Upper lobe of right lung (tissue), 1 donor: ENCODE results near the gene LHFPL3. TPM values are rescaled to one million over a fixed set of nuclear protein-coding genes. Genes with fewer than 3 reads are reported as not detected.
"Not testable (repeated sequence)": the region's sequence is repeated elsewhere in the genome, so short reads cannot be mapped to it uniquely, and the experiment has no call there.

ENCODE experiments used
- ATAC-seq: fragments of 200-7000 bp; cut with Tn5 transposase; one replicate; pipeline ENCODE4 v1.9.1; 2020; ENCODE audit warnings: mild to moderate bottlenecking, moderate library complexity
- DNase-seq: peaks from one replicate; pipeline ENCODE4 v3.0.0-alpha.2; 2020
- H3K27ac ChIP-seq: fragments of 200-600 bp; one replicate; pipeline ENCODE4 v1.8.0; 2022
- H3K27me3 ChIP-seq: fragments of 200-600 bp; one replicate; pipeline ENCODE4 v1.8.0; 2022; ENCODE audit warnings: mild to moderate bottlenecking
- H3K36me3 ChIP-seq: fragments of 200-600 bp; one replicate; pipeline ENCODE4 v1.8.0; 2022
- H3K4me1 ChIP-seq: fragments of 200-600 bp; one replicate; pipeline ENCODE4 v1.8.0; 2022
- H3K4me3 ChIP-seq: fragments of 200-600 bp; one replicate; pipeline ENCODE4 v1.8.0; 2022; ENCODE audit warnings: mild to moderate bottlenecking
- H3K9me3 ChIP-seq: fragments of 200-600 bp; one replicate; pipeline ENCODE4 v1.8.0; 2022
- intact Hi-C: fragments of 100-400 bp; cut with DNase I; formaldehyde crosslinking; loops from one replicate; pipeline ENCODE4 v1.11.0; 2022
- total RNA-seq: library from RNA; stranded (reverse); fragmentation: NEBNext Ultra II Directional; extraction: Animal tissue kit (Norgen Biotek cat#: 25700); gene quantifications from one replicate; pipeline ENCODE4 v1.2.1, GENCODE V29; 2021
- TF ChIP-seq, protein P1 (sequence below): fragments of 200-600 bp; IDR thresholded peaks from one replicate; pipeline ENCODE4 v1.8.0; 2022; ENCODE audit warnings: antibody characterized with exemption
- donor health status: DM: no; HTN: yes; CAD: no; lungs with severe emphysema.

Gene LHFPL3
- total RNA-seq, 1 donor from 2014 or later = not detected

GRCh38 chr7:104679085-104679484, 350.7 kb downstream of the LHFPL3 start:
- DNase-seq (no peak), ATAC-seq (no peak)
- no peak overlapping the region for H3K27ac ChIP-seq
- H3K9me3 ChIP-seq = no peaks in the 10 kb centered on the region
- TF ChIP-seq, protein P1, sequence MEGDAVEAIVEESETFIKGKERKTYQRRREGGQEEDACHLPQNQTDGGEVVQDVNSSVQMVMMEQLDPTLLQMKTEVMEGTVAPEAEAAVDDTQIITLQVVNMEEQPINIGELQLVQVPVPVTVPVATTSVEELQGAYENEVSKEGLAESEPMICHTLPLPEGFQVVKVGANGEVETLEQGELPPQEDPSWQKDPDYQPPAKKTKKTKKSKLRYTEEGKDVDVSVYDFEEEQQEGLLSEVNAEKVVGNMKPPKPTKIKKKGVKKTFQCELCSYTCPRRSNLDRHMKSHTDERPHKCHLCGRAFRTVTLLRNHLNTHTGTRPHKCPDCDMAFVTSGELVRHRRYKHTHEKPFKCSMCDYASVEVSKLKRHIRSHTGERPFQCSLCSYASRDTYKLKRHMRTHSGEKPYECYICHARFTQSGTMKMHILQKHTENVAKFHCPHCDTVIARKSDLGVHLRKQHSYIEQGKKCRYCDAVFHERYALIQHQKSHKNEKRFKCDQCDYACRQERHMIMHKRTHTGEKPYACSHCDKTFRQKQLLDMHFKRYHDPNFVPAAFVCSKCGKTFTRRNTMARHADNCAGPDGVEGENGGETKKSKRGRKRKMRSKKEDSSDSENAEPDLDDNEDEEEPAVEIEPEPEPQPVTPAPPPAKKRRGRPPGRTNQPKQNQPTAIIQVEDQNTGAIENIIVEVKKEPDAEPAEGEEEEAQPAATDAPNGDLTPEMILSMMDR = no peak
- H3K4me1 ChIP-seq = no peaks in the 10 kb centered on the region
- H3K27me3 ChIP-seq = no peaks in the 10 kb centered on the region
- intact Hi-C loops = no loop called here
- no peaks in the 10 kb centered on the region for H3K36me3 ChIP-seq
- H3K4me3 ChIP-seq = no peak overlapping the region

- Histone ChIP-seq H3K27me3 (no peaks in the 10 kb centered on the region), H3K27ac (no peak overlapping the region), H3K4me1 (no peaks in the 10 kb centered on the region), H3K36me3 (no peaks in the 10 kb centered on the region), H3K4me3 (no peak overlapping the region), H3K9me3 (no peaks in the 10 kb centered on the region)
- intact Hi-C loops = no loop called here
- no peak for DNase-seq
- TF ChIP-seq, protein P1 = no peak
- ATAC-seq = no peak
Observed at GRCh38 chr7:104686286-104686685, 357.9 kb downstream of the LHFPL3 start.

DNA sequence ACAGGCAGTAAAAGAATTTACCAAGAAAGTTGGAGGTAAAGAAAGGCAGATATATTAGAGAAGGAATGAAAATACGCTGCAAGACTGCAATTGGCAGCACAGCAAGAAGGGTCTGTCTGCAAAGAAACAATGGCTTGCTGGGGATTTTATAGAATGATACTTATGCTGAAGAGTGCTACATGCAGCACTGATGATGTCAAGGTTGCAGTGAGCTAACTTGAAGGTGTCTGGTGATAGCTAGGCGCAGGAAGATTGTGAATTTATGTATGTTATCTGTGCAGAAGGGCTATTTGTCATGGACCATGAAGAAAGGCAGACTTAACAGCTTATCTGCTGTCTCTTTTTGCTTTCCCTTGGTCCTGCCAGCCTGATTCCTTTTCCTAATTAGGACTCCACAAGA, 366.3 kb downstream of the LHFPL3 start:
- no peak for DNase-seq
- no peak for ATAC-seq
- Histone ChIP-seq H3K27me3 (no peaks in the 10 kb centered on the region), H3K27ac (no peak overlapping the region), H3K36me3 (no peaks in the 10 kb centered on the region), H3K4me3 (no peak overlapping the region), H3K9me3 (no peaks in the 10 kb centered on the region), H3K4me1 (no peaks in the 10 kb centered on the region)
- TF ChIP-seq, protein P1 = no peak
- intact Hi-C loops = no loop called here

DNA sequence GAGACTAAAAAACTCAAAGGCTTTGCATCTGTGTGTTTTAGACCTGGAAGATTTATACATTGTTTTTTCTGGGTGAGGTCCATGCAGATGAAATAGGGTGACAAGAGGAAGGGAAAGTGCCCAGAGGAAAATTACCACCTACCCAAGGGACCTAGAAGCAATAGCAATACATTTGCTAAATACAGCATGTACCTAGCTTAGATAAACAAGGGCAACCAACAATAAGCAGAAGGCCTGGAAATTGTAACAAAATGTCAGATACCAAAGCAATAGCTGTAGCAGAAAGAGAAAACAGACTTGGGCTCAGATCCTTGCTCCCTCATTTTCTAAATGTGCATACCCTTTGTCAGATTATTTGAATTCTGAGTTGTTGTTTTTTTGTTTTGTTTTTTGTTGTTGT, 367.2 kb downstream of the LHFPL3 start:
- Histone ChIP-seq H3K36me3 (no peaks in the 10 kb centered on the region), H3K27ac (no peak overlapping the region), H3K4me1 (no peaks in the 10 kb centered on the region), H3K9me3 (no peaks in the 10 kb centered on the region), H3K27me3 (no peaks in the 10 kb centered on the region), H3K4me3 (no peak overlapping the region)
- TF ChIP-seq, protein P1 = no peak
- ATAC-seq (no peak), DNase-seq (no peak)
- intact Hi-C loops = no loop called here

DNA sequence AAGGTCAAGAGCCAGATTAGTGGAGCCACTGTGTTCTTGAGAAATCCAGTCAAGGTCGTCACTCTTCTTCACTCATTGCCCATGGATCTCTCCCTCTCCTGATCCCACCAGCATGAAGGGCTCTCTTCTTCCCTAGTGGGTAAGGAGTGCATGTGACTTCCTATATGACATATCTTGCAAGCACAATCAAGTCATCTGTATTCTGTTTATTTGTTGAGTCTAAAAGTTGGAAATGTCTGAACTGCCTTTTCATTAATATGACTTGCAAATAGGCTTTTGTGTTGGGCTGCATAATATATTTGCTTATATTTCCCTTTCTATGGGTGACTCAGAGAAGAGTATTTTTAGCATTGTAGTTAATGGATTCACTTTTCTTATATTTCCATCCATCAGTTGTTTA, 371.9 kb downstream of the LHFPL3 start:
- DNase-seq (no peak), ATAC-seq (no peak)
- intact Hi-C loops = no loop called here

DNA sequence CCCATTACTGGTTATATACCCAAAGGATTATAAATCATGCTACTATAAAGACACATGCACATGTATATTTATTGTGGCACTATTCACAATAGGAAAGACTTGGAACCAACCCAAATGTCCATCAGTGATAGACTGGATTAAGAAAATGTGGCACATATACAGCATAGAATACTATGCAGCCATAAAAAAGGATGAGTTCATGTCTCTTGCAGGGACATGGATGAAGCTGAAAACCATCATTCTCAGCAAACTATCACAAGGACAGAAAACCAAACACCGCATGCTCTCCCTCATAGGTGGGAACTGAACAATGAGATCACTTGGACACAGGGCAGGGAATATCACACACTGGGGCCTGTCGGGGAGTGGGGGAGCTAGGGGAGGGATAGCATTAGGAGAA, 392.6 kb downstream of the LHFPL3 start:
- ATAC-seq, DNase-seq, intact Hi-C loops, H3K9me3 ChIP-seq, H3K36me3 ChIP-seq, H3K4me3 ChIP-seq, H3K27ac ChIP-seq, H3K27me3 ChIP-seq, H3K4me1 ChIP-seq: not testable (repeated sequence)

More for the DNA sequence above, 371.9 kb downstream of the LHFPL3 start:
- no peaks in the 10 kb centered on the region for H3K27me3 ChIP-seq
- H3K36me3 ChIP-seq = no peaks in the 10 kb centered on the region
- TF ChIP-seq, protein P1 = no peak
- no peaks in the 10 kb centered on the region for H3K4me1 ChIP-seq
- H3K9me3 ChIP-seq = no peaks in the 10 kb centered on the region
- H3K27ac ChIP-seq = no peak overlapping the region
- no peak overlapping the region for H3K4me3 ChIP-seq
